Skin of body (tissue), 2 donors: ENCODE data around the gene TAGLN. TPM values are rescaled to one million over a fixed set of nuclear protein-coding genes. Genes with fewer than 3 reads are reported as not detected.

Experiments
- DNase-seq: peaks from one replicate; lab custom pipeline; 2025; lab: John Stamatoyannopoulos, UW
- total RNA-seq: library from RNA; depleted of rRNA; stranded (reverse); fragments of >200 nt; gene quantifications from one replicate; pipeline ENCODE4 v1.2.3, GENCODE V29; 2014

TAGLN gene
- total RNA-seq, 1 donor from 2014 or later = 84.3 TPM

DNA sequence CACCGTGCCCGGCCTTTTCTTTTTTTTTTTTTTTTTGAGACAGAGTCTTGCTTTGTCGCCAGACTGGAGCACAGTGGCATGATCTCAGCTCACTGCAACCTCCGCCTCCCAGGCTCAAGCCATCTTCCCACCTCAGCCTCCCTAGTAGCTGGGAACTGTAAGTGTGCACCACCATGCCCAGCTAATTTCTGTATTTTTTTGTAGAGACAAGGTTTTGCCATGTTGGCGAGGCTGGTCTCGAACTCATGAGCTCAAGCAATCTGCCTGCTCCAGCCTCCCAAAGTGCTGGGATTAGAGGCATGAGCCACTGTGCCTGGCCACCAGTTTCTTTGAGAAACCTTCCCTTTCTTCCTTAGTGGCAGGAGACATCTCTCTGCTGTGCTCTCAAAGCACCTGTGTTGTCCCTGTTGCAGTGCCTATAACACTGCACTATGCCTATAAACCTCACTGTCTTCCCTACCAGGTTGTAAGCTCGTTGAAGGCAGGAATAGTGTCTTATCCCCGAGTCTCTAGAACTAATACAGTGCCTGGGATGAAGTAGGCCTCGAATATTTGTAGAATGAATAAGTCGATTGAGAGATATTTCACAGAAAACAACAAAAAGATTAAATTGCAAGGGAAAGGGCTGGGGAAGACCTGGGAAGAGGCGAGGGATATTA, 13.7 kb downstream of the TAGLN start:
- DNase-seq = no peak

GRCh38 chr11:117214404-117215110, 15.4 kb downstream of the TAGLN start:
- DNase-seq = no peak

- DNase-seq = no peak
Measured at GRCh38 chr11:117217141-117218084, 18.2 kb downstream of the TAGLN start.

DNA sequence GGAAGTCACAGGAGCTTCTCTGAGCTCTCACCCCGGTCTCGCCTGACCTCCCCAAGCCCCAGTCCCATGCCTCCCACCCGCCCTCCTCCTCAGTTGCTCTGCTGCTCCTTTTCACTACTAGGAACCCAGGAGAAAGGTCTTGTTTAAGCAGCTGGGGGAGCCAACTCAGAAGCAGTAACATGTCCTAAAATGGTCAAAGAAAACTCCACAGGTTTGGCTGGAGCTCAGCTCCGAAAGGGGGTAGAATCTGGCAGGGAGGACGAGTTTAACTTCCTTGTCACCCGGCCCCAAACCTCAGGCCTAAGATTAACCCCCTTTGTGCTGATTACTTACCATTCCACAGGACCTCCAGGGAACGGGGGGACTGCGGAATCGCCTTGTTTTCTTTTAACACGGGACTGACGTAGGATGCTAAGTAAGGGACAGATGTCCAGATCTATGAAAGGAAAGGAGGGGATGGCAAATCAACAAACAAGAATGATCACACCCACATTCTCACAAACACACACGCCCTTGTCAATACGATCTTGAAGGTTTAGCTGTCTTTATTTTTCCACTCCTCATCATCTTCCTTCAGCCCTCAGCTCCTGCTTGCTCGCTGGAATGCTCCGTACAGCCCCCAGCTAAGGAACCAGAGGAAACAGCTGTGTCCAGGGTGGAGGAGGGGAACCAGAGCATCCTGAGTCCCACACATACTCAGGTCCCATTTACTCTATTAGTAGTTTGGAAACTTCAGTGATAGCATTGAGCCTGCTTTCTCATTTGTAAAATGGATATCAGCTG, 19.2 kb downstream of the TAGLN start:
- no peak for DNase-seq

DNA sequence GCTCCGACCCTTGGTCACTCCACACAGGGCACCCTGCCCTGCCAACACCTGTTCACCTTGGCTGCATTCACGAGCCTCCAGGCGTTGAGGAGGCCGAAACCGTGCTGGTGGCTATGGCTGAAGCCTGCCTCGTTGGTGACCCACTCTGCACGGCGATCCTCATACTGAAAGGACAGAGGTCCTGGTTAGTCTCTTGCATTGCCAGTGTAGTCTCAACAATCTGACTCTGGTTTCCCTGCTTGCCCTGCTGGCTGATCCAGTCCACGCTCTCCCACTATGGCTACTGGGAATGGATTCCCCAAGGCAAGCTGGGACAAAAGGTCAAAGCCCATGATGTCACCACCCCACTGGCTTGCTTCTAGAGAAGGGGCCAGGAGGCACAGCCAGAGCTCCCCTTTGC, 19.8 kb downstream of the TAGLN start:
- no peak for DNase-seq

DNA sequence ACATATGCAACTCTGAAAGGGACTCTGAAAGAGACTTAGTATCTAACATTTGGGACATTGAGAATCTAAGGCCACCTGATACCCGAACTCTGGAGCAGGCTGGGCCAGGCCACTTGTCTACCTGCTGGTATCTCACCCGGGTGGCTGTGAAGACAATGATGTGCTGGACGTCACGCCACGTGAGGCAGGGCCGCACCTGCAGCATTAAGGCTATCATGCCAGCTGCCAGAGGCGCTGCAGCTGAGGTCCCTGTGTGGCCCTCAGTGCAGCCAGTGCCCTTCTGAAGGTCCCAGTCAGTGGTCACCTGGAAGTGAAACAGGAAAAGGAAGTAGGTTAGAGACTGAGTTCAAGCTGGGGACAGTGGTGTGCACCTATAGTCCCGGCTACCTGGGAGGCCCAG, 20.3 kb downstream of the TAGLN start:
- DNase-seq = no peak

DNA sequence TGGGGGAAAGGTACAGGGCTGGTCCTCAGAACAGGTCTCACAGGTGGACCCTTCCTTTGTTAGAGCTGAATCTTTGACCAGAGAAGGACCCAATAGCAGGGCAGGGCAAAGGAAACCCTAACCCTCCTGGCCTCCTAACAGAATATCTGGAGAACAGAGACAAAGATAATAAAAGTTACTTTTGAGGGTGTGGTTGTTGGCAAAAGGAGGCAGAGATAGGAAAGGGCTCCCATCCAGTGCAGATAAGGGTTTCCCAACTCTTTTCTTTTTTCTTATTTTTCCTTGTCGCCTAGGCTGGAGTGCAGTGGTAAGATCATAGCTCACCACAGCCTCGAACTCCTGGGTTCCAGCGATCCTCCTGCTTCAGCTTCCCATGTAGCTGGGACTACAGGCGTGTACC, 20.8 kb downstream of the TAGLN start:
- no peak for DNase-seq

DNA sequence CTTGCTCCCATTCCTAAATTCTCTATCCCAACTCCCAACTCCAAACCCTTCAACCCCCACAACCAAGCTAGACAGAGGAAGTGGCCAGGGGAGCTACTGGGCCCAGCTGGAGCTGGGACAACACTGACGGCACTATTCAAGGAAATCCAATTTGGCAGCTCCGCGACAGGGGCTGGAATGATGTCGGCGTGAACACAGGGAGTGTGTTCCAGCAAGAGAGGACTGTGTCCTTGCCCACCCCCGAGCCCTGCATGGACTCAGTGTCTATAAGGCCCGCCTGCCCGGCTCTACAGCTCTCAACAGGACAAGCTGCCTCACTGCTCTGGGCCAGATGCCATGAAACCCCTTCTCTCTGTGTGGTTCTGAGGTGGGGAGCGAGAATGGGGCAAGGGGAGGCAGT, 21.4 kb downstream of the TAGLN start:
- no peak for DNase-seq

DNA sequence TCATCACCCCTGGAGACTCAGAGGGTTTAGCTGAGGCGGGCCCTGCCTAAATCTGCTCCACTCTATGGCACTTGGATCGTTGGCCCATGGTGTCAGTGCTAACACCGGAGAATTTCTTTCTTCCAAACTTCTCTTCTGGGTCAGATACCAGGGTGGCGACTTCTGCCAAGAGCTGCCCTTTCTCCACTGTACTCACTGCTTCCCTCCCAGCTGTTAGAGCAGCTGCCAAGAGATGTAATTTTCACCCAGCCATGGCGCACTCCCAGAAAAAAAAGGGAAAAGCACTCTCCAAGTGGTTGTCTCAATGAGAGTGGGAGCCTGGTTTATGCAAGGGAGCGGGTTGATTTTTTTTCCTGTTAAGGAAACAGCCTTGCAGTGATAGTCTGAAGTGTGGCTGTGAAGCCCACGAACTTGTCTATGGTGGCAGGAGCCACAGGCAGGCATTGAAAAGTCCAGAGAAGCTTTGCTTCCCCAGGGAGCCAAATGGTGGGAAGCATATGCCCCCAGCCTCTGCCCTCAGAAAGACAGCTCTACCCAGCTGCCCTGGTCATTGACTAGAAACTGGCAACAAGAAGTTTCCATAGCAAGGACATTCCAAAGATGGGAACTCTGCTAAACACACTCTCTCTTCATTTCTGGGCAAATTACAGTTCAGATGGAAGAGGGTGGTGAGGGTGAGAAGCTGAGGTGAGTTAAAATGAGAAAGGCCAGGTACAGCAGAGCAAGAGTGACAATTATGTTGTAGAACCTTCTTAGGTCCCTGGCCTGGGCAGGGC, 22.0 kb downstream of the TAGLN start:
- no peak for DNase-seq

GRCh38 chr11:117221775-117222517, 22.8 kb downstream of the TAGLN start:
- DNase-seq = peak; percentile 29

DNA sequence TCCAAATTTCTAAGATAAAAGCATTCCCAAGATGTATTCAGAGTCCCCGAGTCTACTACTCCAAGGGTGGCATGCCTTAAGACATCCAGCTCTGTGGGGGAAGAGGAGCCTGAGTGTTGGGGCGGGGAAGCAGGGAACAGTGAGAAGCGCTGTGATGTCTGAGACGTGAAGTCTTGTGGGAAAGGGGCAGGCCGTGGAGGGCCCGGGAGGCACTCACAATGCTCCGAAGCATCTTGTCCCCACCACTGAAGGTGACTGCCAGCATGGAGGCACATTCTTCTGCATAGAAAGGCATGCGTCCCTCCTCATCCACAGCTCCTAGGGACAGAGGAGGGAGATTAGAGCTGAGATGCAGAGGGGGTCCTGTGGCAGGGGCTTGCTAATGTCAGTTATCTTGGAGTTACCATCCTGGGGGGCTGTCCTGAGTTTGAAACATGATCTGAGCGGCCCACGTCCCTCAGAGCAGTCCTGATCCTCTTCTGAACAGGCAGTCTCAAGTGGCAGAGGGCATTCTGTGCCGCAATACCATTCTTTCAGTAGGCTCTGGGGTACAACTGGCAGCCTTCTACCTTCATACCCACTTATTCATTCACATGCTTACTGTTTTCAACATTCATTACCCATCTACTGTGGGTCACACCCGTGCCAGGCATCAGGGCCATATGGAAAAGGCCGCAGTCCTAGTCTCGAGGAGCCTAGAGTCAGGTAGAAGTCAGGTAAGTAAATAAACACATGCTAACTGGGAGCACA, 24.0 kb downstream of the TAGLN start:
- DNase-seq = no peak

DNA sequence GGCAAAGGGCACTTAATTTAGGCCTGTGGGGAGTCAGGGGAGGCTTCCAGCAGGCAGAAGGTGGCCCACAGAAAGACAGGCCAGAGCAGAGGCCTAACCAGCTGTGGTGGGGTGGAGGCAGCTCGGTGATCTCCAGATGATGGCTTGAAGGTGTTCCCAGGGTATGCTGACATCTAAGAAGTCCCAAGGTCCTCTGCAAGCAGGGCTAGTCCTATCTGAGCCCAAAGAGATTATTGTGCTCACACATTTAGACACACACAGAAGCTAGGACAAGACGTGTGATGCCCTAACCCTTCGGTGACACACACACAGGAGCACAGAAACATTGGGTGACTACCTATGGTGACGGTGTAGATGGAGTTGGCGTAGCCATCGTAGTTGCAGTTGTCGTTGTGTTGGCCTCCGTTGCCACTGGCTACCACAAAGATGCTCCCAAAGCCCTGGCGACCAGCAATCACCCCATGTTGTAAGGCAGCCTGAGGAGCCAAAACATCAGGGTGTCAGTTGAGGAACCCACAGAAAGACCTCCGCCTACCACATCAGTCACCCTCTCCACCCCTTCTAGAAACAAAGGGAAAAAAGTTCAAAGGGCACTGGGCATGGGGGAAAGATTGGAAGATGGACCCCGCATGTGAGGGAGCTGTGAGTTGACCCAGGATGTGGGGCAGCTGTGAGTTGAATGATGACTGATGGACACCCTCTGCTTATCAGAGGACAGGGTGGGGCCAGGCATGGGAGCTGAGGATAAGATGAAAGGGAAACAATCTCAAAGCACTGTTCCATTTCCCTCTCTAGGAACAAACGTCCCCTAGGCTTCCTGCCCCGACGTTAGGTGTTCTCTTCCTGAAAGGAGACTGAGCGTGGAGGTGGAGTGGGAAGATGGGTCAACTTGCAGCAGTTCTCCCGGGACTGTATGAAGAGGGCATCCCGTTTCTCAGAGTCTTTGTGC, 24.8 kb downstream of the TAGLN start:
- DNase-seq = no peak

GRCh38 chr11:117225553-117226170, 26.5 kb downstream of the TAGLN start:
- DNase-seq = no peak

GRCh38 chr11:117226388-117227385, 27.5 kb downstream of the TAGLN start:
- DNase-seq = peak; percentile 63

GRCh38 chr11:117228091-117228490, 28.9 kb downstream of the TAGLN start:
- no peak for DNase-seq

GRCh38 chr11:117229411-117229810, 30.2 kb downstream of the TAGLN start:
- DNase-seq = no peak
